MCF 10A (cell line): ENCODE measurements around the gene RBM18. TPM values are rescaled to one million over a fixed set of nuclear protein-coding genes. Genes with fewer than 3 reads are reported as not detected.

ENCODE experiments used
- BruUV-seq: library from RNA; stranded (reverse); fragments of 400-500 nt; replicated peaks from 2 replicates; lab custom pipeline; 2021; lab: Mats Ljungman, UMichigan
- CTCF ChIA-PET: fragments of 300-600 bp; sonication (Branson Sonifier 250); formaldehyde crosslinking; extraction: SDS; loops from one replicate; lab custom pipeline; 2021; ENCODE audit warnings: antibody characterized with exemption, inconsistent platforms; lab: Yijun Ruan, JAX
- POLR2A ChIA-PET: fragments of 300-600, 350-650 bp; sonication (Branson Sonifier 250); formaldehyde crosslinking; extraction: SDS; loops from one replicate; lab custom pipeline; 2020; ENCODE audit warnings: antibody characterized with exemption, inconsistent platforms; lab: Yijun Ruan, JAX
- DNase-seq: peaks from one replicate; pipeline ENCODE4 v3.0.0-alpha.2; 2018; ENCODE audit not compliant: unreplicated experiment
- H3K27ac Mint-ChIP-seq: one replicate; pipeline ENCODE4 v1.8.0; 2022; ENCODE audit warnings: mild to moderate bottlenecking, low read depth, mixed read lengths; ENCODE audit not compliant: unreplicated experiment
- H3K27me3 Mint-ChIP-seq: one replicate; pipeline ENCODE4 v1.8.0; 2022; ENCODE audit warnings: mixed read lengths; ENCODE audit not compliant: insufficient read depth, unreplicated experiment
- H3K36me3 Mint-ChIP-seq: one replicate; pipeline ENCODE4 v1.8.0; 2022; ENCODE audit warnings: mild to moderate bottlenecking, moderate library complexity, mixed read lengths; ENCODE audit not compliant: insufficient read depth, unreplicated experiment
- H3K4me1 Mint-ChIP-seq: one replicate; pipeline ENCODE4 v1.8.0; 2022; ENCODE audit warnings: mixed read lengths; ENCODE audit not compliant: insufficient read depth, unreplicated experiment
- H3K4me3 Mint-ChIP-seq: one replicate; pipeline ENCODE4 v1.8.0; 2022; ENCODE audit warnings: mild to moderate bottlenecking, moderate library complexity, mixed read lengths; ENCODE audit not compliant: unreplicated experiment
- H3K9me3 Mint-ChIP-seq: one replicate; pipeline ENCODE4 v1.8.0; 2022; ENCODE audit warnings: mixed read lengths; ENCODE audit not compliant: unreplicated experiment
- intact Hi-C: fragments of 100-400 bp; cut with micrococcal nuclease; formaldehyde crosslinking; loops from 2 replicates; pipeline ENCODE4 v1.14.1; 2022
- total RNA-seq: library from RNA; stranded (reverse); gene quantifications from 2 replicates; pipeline ENCODE4 v1.2.3, GENCODE V29; 2022
- TF ChIP-seq, protein P1 (sequence below): fragments of 200-600 bp; IDR thresholded peaks from one replicate; pipeline ENCODE4 v1.8.0; 2022; ENCODE audit warnings: antibody characterized with exemption, mild to moderate bottlenecking; ENCODE audit not compliant: unreplicated experiment

The RBM18 gene
- total RNA-seq, 1 experiment from 2014 or later = 44.4 TPM

DNA sequence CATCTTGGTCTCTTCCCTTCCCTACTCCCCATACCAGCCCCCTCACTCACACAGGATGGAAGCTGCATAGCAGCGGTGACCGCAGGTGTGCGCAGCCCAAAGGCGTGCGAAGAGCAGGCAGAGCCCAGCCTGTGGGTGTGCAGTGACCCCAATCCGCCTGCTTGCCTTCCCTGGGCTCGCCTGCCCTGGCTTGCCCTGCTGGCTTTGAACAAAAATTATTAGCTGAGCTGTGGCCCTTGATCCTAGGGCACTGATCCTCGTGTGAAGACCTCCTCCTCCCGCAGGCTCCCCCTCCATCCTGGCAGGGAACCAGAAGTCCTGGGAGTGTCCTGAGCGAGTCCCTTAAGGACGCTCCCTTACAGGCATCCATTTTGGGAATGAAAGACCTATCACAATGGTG lies 73.1 kb downstream of the RBM18 start:
- no TSS peak for BruUV-seq
- Mint-ChIP-seq H3K4me3 (no peak overlapping the region), H3K36me3 (no peaks in the 10 kb centered on the region), H3K27me3 (peaks cover 4% of the 10 kb centered on the region), H3K4me1 (no peaks in the 10 kb centered on the region), H3K27ac (no peak overlapping the region), H3K9me3 (no peaks in the 10 kb centered on the region)
- TF ChIP-seq, protein P1, sequence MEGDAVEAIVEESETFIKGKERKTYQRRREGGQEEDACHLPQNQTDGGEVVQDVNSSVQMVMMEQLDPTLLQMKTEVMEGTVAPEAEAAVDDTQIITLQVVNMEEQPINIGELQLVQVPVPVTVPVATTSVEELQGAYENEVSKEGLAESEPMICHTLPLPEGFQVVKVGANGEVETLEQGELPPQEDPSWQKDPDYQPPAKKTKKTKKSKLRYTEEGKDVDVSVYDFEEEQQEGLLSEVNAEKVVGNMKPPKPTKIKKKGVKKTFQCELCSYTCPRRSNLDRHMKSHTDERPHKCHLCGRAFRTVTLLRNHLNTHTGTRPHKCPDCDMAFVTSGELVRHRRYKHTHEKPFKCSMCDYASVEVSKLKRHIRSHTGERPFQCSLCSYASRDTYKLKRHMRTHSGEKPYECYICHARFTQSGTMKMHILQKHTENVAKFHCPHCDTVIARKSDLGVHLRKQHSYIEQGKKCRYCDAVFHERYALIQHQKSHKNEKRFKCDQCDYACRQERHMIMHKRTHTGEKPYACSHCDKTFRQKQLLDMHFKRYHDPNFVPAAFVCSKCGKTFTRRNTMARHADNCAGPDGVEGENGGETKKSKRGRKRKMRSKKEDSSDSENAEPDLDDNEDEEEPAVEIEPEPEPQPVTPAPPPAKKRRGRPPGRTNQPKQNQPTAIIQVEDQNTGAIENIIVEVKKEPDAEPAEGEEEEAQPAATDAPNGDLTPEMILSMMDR = no peak
- no peak for DNase-seq
- ChIA-PET POLR2A (no interaction called here), CTCF (no interaction called here)
- intact Hi-C loops = no loop called here

DNA sequence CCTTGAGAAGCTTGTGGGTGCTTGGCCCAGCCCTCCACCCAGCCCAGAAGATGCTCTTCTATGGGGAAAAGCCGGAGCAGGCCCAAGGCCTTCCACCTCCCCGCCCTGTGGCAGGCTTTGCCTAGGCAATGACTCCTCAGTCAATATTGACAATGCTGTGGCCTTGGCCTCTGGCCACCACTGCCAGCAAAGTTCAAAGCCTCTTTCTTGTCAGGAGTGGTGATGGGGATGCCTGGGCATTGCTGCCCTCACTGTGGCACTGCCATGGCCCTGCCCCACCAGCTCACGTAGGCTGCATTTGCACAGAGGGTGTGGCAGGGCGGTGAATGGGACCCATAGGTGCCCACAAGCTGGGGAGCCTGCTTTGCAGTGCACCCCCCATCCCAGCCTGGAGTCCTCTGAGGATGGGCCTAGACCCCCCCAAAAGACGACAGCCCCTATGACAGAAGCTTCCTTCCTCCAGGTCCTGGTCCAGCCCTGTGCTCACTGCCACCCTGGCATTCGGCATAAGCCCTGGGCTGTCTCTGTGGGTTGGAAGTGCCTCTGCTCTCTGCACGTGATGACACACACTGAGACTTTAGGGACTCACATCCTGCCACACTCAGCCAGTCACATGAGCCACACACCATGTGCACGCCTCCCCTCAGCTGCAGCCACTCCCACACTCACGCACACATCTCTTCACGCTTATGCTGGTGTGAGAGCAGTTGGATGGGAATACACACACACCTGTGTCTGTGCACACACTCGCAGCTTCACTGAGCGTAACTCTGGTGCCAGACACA lies 73.9 kb downstream of the RBM18 start:
- H3K4me1 Mint-ChIP-seq = no peaks in the 10 kb centered on the region
- no peaks in the 10 kb centered on the region for H3K9me3 Mint-ChIP-seq
- no peaks in the 10 kb centered on the region for H3K36me3 Mint-ChIP-seq
- intact Hi-C loops = no loop called here
- no peak overlapping the region for H3K27ac Mint-ChIP-seq
- no peak for DNase-seq
- H3K4me3 Mint-ChIP-seq = no peak overlapping the region
- H3K27me3 Mint-ChIP-seq = no peaks in the 10 kb centered on the region
- no TSS peak for BruUV-seq
- ChIA-PET CTCF (no interaction called here), POLR2A (interaction anchor here (0.6 kb wide), 1 partner anchor 1484 kb away, joined by 4 read pairs; no protein-coding TSS in a partner anchor)
- TF ChIP-seq, protein P1 = no peak

DNA sequence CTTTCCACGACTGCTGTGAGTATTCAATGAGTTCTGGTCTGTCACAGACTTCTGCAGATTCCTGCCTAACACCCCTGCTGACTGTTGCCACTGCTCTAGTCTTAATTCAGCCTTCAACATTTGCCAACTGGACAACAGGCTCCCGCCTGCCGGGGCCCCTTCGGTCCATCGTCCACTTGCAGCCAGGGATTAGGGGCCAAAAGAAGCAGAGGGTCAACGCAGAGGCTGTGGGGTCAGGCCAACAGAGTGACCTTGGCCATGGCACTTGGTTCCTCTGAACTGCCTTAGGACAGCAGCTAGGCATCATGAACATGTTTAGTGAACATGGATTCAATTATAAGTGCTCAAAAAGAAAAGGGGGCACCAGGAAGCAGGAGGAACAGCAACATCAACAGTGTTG lies 76.3 kb downstream of the RBM18 start:
- Mint-ChIP-seq H3K27ac (no peak overlapping the region), H3K36me3 (no peaks in the 10 kb centered on the region), H3K27me3 (peaks cover 6% of the 10 kb centered on the region), H3K4me3 (no peak overlapping the region), H3K9me3 (no peaks in the 10 kb centered on the region), H3K4me1 (no peaks in the 10 kb centered on the region)
- ChIA-PET POLR2A (no interaction called here), CTCF (interaction anchor here (0.6 kb wide), 1 partner anchor 327 kb away, joined by 3 read pairs; no protein-coding TSS in a partner anchor)
- TF ChIP-seq, protein P1 = no peak
- BruUV-seq = no TSS peak
- DNase-seq = no peak
- intact Hi-C loops = no loop called here

Other genes starting within 250 kb of the RBM18 start
- gene TTLL11, start 171.5 kb downstream of the RBM18 start, total RNA-seq = 9.0 and 13.6 TPM in 2 replicates
- 52.5 and 58.4 TPM in 2 replicates for gene NDUFA8, start 105.1 kb downstream of the RBM18 start, total RNA-seq
- not detected in 2 replicates for gene MORN5, start 104.9 kb downstream of the RBM18 start, total RNA-seq
- gene LHX6, start 35.9 kb downstream of the RBM18 start, total RNA-seq = 0.26 TPM in 1 of 2 replicates, not detected in the other
- 73.0 and 90.3 TPM in 2 replicates for gene MRRF, start within 50 bp of the RBM18 start, total RNA-seq
- 0.20 and 0.70 TPM in 2 replicates for gene PTGS1, start 106.2 kb upstream of the RBM18 start, total RNA-seq
- not detected in 2 replicates for gene OR1J1, start 213.1 kb upstream of the RBM18 start, total RNA-seq
- gene OR1J2, start 246.0 kb upstream of the RBM18 start, total RNA-seq = not detected in 2 replicates